ENCODE results near the gene RHBDL1.

Gene RHBDL1

GRCh38 chr16:707062-707538 lies 31.6 kb downstream of the RHBDL1 start:
- no peak for DNase-seq (ENCODE audit: low read depth)

DNA sequence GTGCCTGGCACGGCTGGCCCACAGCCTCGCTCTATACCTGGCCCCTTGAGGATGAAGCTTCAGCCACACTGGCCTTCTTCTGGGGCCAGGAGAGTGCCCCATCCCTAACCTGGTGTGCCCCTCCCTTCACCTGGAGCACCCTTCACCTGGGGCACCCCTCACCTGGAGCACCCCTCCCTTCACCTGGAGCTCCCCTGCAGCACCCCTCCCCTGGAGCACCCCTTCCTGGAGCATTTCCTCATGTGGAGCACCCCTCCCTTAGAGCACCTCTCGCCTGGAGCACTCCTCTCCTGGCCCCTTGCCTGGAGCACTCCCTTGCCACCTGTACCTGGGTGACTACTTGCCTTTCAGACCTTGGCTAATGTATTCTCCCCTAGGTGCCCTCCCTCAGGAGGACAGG lies 32.5 kb downstream of the RHBDL1 start:
- DNase-seq (ENCODE audit: low read depth) = no peak

- no peak for DNase-seq (ENCODE audit: low read depth)
These were observed 33.5 kb downstream of the RHBDL1 start for GRCh38 chr16:708959-709358.

DNA sequence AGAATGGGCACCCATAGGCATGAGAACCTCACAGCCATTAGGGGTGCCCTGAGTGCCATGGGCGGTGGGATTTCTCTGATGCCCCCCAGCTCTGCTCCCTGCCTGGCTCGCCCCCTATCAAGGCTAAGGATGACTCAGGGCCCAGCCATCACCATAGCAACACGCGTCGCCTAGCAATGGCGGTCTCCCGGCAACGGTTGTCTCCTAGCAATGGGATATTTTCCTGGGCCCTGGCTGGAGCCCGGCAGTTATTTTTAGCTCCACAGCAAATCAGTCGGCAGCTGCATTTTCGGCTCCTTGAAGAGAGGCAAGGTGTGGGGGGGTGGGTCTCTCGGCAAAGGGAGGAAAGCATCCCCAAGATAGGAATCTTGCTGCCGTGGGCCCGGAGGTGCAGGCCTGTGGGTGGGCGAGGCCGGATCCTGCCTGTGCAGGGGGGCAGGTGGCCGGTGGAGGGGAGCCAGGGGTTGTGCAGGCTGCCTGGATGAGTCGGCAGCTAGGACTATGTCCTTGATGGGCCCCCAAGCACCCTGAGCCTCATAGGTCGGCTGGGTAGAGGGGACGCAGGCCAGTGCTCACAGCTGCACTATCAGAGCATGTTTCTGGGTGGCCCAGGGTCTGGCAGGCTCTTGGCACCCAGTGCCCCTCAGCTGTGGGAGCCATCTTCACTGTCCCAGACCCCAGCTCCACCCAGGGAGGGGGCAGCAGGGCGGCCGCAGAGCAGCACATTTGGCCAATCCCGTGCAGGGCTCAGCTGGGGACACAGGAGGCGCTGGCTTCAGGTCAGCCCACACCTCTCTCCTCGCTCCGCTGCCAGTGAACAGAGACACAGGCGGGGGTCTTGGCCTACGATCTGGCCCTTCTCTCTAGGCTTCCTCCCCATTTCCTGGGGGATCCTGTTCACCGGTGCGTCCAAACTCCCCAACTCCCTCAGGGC lies 34.4 kb downstream of the RHBDL1 start:
- DNase-seq (ENCODE audit: low read depth) = no peak

DNA sequence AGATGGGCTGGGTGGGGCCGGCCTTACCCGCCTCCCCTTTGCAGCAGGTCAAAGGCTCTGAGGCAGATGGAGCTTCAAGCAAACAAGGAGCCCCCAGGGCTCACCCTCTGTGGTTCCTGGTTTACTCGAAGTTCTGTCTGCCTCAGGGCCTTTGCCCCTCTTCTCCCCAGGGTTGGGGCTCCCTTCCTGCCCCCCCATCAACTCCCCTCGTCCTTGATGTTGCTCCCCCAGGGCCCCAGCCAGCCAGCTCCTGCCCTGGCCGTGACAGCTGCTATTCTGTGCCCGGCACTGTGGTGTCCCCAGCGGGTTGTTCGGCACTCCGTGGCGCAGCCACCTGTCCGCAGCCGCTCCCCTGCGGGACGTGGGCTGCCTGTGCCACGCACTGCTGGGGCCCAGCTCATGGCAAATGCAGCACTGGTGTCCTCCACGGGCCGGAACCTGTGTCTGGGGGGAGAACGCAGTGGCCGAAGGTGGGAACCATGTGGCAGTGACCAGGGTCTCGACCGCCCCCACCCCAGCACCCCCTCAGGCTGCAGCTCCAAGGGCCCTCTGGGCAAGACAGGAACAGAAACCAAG lies 35.1 kb downstream of the RHBDL1 start:
- no peak for DNase-seq (ENCODE audit: low read depth)

GRCh38 chr16:711084-711483 lies 35.6 kb downstream of the RHBDL1 start:
- no peak for DNase-seq (ENCODE audit: low read depth)

- no peak for DNase-seq (ENCODE audit: low read depth)
These were observed 36.3 kb downstream of the RHBDL1 start for GRCh38 chr16:711548-712320.

GRCh38 chr16:712740-713250 lies 37.3 kb downstream of the RHBDL1 start:
- DNase-seq (ENCODE audit: low read depth) = peak; percentile 95

- no peak for DNase-seq (ENCODE audit: low read depth)
These were observed 38.6 kb downstream of the RHBDL1 start for GRCh38 chr16:714079-714478.

- no peak for DNase-seq (ENCODE audit: low read depth)
These were observed 39.3 kb downstream of the RHBDL1 start, which contains the start of gene METRN for GRCh38 chr16:714558-715476. Gene METRN (plus strand): TSS chr16:715118. CDS start chr16:715290, 172 bp downstream.

GRCh38 chr16:715477-716199 lies 40.2 kb downstream of the RHBDL1 start:
- DNase-seq (ENCODE audit: low read depth) = no peak

DNA sequence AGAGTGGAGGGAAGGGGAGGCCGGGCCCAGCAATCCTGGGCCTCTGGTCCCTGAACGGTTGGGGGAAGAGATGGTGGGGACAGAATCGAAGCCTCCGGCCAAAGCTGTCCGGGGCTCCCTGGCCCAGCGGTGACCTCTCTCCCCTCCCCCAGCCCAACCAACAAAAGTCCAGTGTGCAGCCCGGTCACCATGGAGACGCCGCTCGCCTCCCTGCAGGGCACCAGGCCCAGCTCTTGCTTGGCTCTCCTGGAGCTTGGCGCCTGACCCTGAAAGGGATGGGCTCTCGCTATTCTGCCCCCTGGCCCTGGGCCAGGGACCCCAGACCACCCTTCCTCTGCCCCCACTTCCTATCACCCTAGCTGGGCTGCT lies 40.7 kb downstream of the RHBDL1 start:
- DNase-seq (ENCODE audit: low read depth) = no peak

GRCh38 chr16:716768-717325 lies 41.4 kb downstream of the RHBDL1 start:
- no peak for DNase-seq (ENCODE audit: low read depth)

DNA sequence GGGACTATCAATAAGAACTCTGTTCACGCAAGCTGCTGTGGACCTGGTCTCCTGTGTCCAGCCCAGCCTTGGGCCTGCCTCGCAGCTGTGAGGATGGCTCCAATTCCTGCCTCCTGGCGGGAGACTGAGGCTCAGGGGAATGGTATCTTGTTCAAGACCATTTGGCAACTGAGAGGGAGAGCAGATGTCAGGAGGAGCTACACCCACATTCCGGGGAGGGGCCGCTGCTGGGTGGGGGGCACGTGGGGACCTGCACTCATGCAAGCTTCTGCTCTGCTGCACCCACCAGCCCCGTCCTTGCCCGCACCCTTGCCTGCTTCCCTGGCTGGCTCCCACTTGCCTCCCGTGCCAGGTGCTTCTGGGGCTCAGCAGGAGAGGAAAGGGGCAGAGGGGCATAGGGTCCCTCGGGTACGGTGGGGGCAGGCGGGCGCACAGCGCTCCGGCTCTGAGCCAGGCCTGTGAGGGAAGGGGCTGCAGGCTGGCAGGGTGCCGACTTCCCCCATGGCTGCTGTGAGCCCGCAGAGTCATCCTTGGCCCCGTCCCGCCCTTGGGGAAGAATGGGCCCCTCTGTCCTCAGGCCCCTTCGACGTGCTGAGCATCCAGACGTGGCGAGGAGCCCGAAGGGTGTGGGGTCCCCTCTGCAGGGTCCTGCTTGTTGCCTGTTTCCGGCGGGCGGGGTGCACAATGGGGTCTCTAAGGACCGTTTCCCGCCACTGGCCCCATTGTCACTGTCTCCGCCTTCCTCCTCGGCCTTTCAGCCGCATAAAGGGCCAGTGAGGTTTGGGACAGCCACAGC lies 42.2 kb downstream of the RHBDL1 start:
- no peak for DNase-seq (ENCODE audit: low read depth)

- DNase-seq (ENCODE audit: low read depth) = no peak
These were observed 42.9 kb downstream of the RHBDL1 start for GRCh38 chr16:718389-718788.

- no peak for DNase-seq (ENCODE audit: low read depth)
These were observed 43.5 kb downstream of the RHBDL1 start for GRCh38 chr16:718922-719321.

- no peak for DNase-seq (ENCODE audit: low read depth)
These were observed 44.5 kb downstream of the RHBDL1 start for GRCh38 chr16:719815-720446.

DNA sequence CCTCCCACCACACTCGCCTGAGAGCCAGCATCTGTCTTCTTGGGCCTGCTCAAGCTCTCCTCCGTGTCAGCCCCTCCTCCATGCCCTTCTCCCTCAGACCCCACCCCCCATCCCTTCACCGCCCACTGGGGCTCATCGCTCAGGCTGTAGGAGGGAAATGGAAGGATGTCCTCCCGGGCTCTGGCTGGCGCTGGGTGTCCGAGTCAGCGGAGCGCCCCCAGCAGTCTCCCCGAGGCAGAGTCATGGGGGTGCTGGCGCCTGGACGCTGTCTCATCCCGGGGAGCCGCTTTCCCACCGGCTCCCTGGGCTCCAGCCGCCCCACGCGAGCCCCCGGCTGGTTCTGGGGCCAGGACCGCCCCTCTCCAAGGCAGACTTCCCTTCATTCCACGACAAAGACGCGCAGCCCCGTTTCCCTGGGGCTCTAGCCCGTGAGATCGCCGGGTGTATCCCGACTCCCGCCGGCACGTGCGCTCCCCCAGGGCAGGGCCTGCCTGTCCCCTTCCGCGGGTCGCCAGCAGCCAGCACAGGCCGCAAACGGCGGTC lies 45.0 kb downstream of the RHBDL1 start:
- no peak for DNase-seq (ENCODE audit: low read depth)

Measured in HS-5 (cell line).